GM19035 (cell line): ENCODE data around the gene EPB41L4B.
"Not testable (repeated sequence)": the region's sequence is repeated elsewhere in the genome, so short reads cannot be mapped to it uniquely, and the experiment has no call there.

ENCODE experiments used
- ATAC-seq: cut with Tn5 transposase; IDR thresholded peaks from one replicate; pipeline ENCODE4 v1.9.1; 2021; ENCODE audit not compliant: unreplicated experiment

Gene EPB41L4B

GRCh38 chr9:109301012-109301411 lies 19.8 kb downstream of the EPB41L4B start:
- ATAC-seq: no peak

GRCh38 chr9:109299891-109300290 lies 21.0 kb downstream of the EPB41L4B start:
- ATAC-seq: no peak

GRCh38 chr9:109297899-109298298 lies 23.0 kb downstream of the EPB41L4B start:
- ATAC-seq: no peak

- no peak for ATAC-seq
These were observed 25.4 kb downstream of the EPB41L4B start for GRCh38 chr9:109295221-109296130.

- ATAC-seq: no peak
These were observed 30.5 kb downstream of the EPB41L4B start for GRCh38 chr9:109290385-109290784.

GRCh38 chr9:109289931-109290330 lies 30.9 kb downstream of the EPB41L4B start:
- ATAC-seq: no peak

GRCh38 chr9:109289186-109289585 lies 31.7 kb downstream of the EPB41L4B start:
- no peak for ATAC-seq

GRCh38 chr9:109286981-109287380 lies 33.9 kb downstream of the EPB41L4B start:
- no peak for ATAC-seq

GRCh38 chr9:109286571-109286977 lies 34.3 kb downstream of the EPB41L4B start:
- ATAC-seq: no peak

GRCh38 chr9:109283672-109284071 lies 37.2 kb downstream of the EPB41L4B start:
- ATAC-seq: not testable (repeated sequence)

GRCh38 chr9:109283012-109283411 lies 37.8 kb downstream of the EPB41L4B start:
- no peak for ATAC-seq

- ATAC-seq: no peak
These were observed 38.6 kb downstream of the EPB41L4B start for GRCh38 chr9:109282302-109282701.

GRCh38 chr9:109281518-109281917 lies 39.3 kb downstream of the EPB41L4B start:
- ATAC-seq: no peak

GRCh38 chr9:109278848-109279247 lies 42.0 kb downstream of the EPB41L4B start:
- no peak for ATAC-seq

GRCh38 chr9:109278216-109278615 lies 42.6 kb downstream of the EPB41L4B start:
- no peak for ATAC-seq

GRCh38 chr9:109277451-109277850 lies 43.4 kb downstream of the EPB41L4B start:
- ATAC-seq: no peak

- no peak for ATAC-seq
These were observed 44.1 kb downstream of the EPB41L4B start for GRCh38 chr9:109276469-109277440.

GRCh38 chr9:109274884-109275730 lies 45.8 kb downstream of the EPB41L4B start:
- no peak for ATAC-seq

- ATAC-seq: no peak
These were observed 47.0 kb downstream of the EPB41L4B start for GRCh38 chr9:109273869-109274268.

GRCh38 chr9:109272745-109273144 lies 48.1 kb downstream of the EPB41L4B start:
- no peak for ATAC-seq

GRCh38 chr9:109272045-109272444 lies 48.8 kb downstream of the EPB41L4B start:
- no peak for ATAC-seq
